Measurements from ENCODE around the gene RNF217.
"Not testable (repeated sequence)": the region's sequence is repeated elsewhere in the genome, so short reads cannot be mapped to it uniquely, and the experiment has no call there.

RNF217 gene

GRCh38 chr6:125102411-125102810, 140.2 kb downstream of the RNF217 start:
- DNase-seq: no peak

GRCh38 chr6:125102891-125103290, 140.7 kb downstream of the RNF217 start:
- DNase-seq: no peak

GRCh38 chr6:125104425-125104824, 142.2 kb downstream of the RNF217 start:
- DNase-seq: no peak

GRCh38 chr6:125107048-125107447, 144.8 kb downstream of the RNF217 start:
- DNase-seq: no peak

GRCh38 chr6:125107896-125108295, 145.7 kb downstream of the RNF217 start:
- DNase-seq: no peak

- DNase-seq: no peak
Measured at GRCh38 chr6:125110056-125110455, 147.8 kb downstream of the RNF217 start.

GRCh38 chr6:125111219-125111983, 149.2 kb downstream of the RNF217 start:
- DNase-seq: no peak

GRCh38 chr6:125112934-125113333, 150.7 kb downstream of the RNF217 start:
- no peak for DNase-seq

GRCh38 chr6:125114248-125114858, 152.1 kb downstream of the RNF217 start:
- DNase-seq: no peak

- no peak for DNase-seq
Measured at GRCh38 chr6:125116170-125116569, 153.9 kb downstream of the RNF217 start.

- no peak for DNase-seq
Measured at GRCh38 chr6:125116710-125117109, 154.5 kb downstream of the RNF217 start.

- DNase-seq: no peak
Measured at GRCh38 chr6:125117818-125118217, 155.6 kb downstream of the RNF217 start.

- no peak for DNase-seq
Measured at GRCh38 chr6:125120054-125120590, 157.9 kb downstream of the RNF217 start.

GRCh38 chr6:125121894-125122293, 159.7 kb downstream of the RNF217 start:
- DNase-seq: no peak

GRCh38 chr6:125123051-125123450, 160.8 kb downstream of the RNF217 start:
- no peak for DNase-seq

GRCh38 chr6:125123468-125124048, 161.3 kb downstream of the RNF217 start:
- no peak for DNase-seq

- no peak for DNase-seq
Measured at GRCh38 chr6:125124049-125124669, 161.9 kb downstream of the RNF217 start.

- DNase-seq: not testable (repeated sequence)
Measured at GRCh38 chr6:125125856-125126255, 163.6 kb downstream of the RNF217 start.

- no peak for DNase-seq
Measured at GRCh38 chr6:125129354-125129753, 167.1 kb downstream of the RNF217 start.

GRCh38 chr6:125132058-125132457, 169.8 kb downstream of the RNF217 start:
- no peak for DNase-seq

GRCh38 chr6:125136378-125136777, 174.1 kb downstream of the RNF217 start:
- no peak for DNase-seq

- DNase-seq: no peak
Measured at GRCh38 chr6:125138083-125138482, 175.8 kb downstream of the RNF217 start.

GRCh38 chr6:125140808-125141207, 178.6 kb downstream of the RNF217 start:
- DNase-seq: no peak

Measured in T1000 (cell line).